Cardiac septum (tissue), 1 donor: ENCODE measurements around the gene DHDH. TPM values are rescaled to one million over a fixed set of nuclear protein-coding genes. Genes with fewer than 3 reads are reported as not detected.
A peak's percentile ranks its signal among the peaks of the same experiment; 100 is the strongest.

ENCODE experiments used
- DNase-seq: peaks from one replicate; pipeline ENCODE4 v3.0.0-alpha.2; 2020; ENCODE audit warnings: low spot score
- intact Hi-C: fragments of 100-400 bp; cut with DNase I; formaldehyde crosslinking; loops from one replicate; pipeline ENCODE4 v1.14.0; 2022
- total RNA-seq: library from RNA; stranded (reverse); fragmentation: NEBNext Ultra II Directional; extraction: Animal tissue kit (Norgen Biotek cat#: 25700); gene quantifications from one replicate; pipeline ENCODE4 v1.2.1, GENCODE V29; 2021
- donor health status: DM: no; HTN: no; CAD: no.

Gene DHDH
- total RNA-seq, 1 donor from 2014 or later = not detected

- DNase-seq = no peak
- intact Hi-C loops = no loop called here
Observed at GRCh38 chr19:48945415-48945814, 11.9 kb downstream of the DHDH start.

GRCh38 chr19:48945817-48946216, 12.3 kb downstream of the DHDH start:
- intact Hi-C loops = no loop called here
- DNase-seq = no peak

- DNase-seq = no peak
- intact Hi-C loops = no loop called here
Observed at GRCh38 chr19:48946463-48947257, 13.2 kb downstream of the DHDH start.

GRCh38 chr19:48947258-48947542, 13.7 kb downstream of the DHDH start:
- intact Hi-C loops = no loop called here
- DNase-seq = no peak

- intact Hi-C loops = loop anchor here (5.0 kb wide), 2 partner anchors 53 to 73 kb away; partner anchors contain the start of gene TULP2
- no peak for DNase-seq
Observed at GRCh38 chr19:48950159-48950558, 16.7 kb downstream of the DHDH start.

GRCh38 chr19:48950830-48951519, 17.5 kb downstream of the DHDH start:
- intact Hi-C loops = loop anchor here (5.0 kb wide), 2 partner anchors 54 to 74 kb away; partner anchors contain the start of gene TULP2
- DNase-seq = no peak

- DNase-seq = no peak
- intact Hi-C loops = loop anchor here (5.0 kb wide), 2 partner anchors 56 to 76 kb away; partner anchors contain the start of gene TULP2
Observed at GRCh38 chr19:48953141-48953540, 19.6 kb downstream of the DHDH start.

- intact Hi-C loops = loop anchor here (1.0 to 5.0 kb wide), 3 partner anchors 11 to 77 kb away; partner anchors contain the start of genes FTL and TULP2
- no peak for DNase-seq
Observed at GRCh38 chr19:48953990-48954594, 20.6 kb downstream of the DHDH start.

GRCh38 chr19:48954595-48955307, 21.3 kb downstream of the DHDH start, which contains the start of gene BAX:
Gene BAX, plus strand, starts transcription at chr19:48954875. Its CDS starts 54 bp downstream, at chr19:48954929.
- DNase-seq = peak; percentile 98
- intact Hi-C loops = loop anchor here (1.0 to 5.0 kb wide), 4 partner anchors 11 to 307 kb away; partner anchors contain the start of genes CA11, FTL and TULP2

GRCh38 chr19:48955308-48955958, 21.9 kb downstream of the DHDH start:
- intact Hi-C loops = loop anchor here (5.0 kb wide), 1 partner anchor 308 kb away; the partner anchor contains the start of gene CA11
- no peak for DNase-seq

GRCh38 chr19:48958006-48958405, 24.5 kb downstream of the DHDH start:
- no peak for DNase-seq
- intact Hi-C loops = loop anchor here (5.0 kb wide), 1 partner anchor 311 kb away; the partner anchor contains the start of gene CA11

- intact Hi-C loops = loop anchor here (5.0 kb wide), 1 partner anchor 312 kb away; the partner anchor contains the start of gene CA11
Observed at GRCh38 chr19:48959341-48960239, 26.1 kb downstream of the DHDH start.

GRCh38 chr19:48961051-48961649, 27.7 kb downstream of the DHDH start:
- no peak for DNase-seq
- intact Hi-C loops = no loop called here

More at GRCh38 chr19:48959341-48960239, 26.1 kb downstream of the DHDH start:
- DNase-seq = no peak

GRCh38 chr19:48961673-48962028, 28.2 kb downstream of the DHDH start:
- no peak for DNase-seq

GRCh38 chr19:48962029-48962848, 28.7 kb downstream of the DHDH start:
- intact Hi-C loops = no loop called here
- DNase-seq = peak; percentile 95

More at GRCh38 chr19:48961673-48962028, 28.2 kb downstream of the DHDH start:
- intact Hi-C loops = no loop called here

- no peak for DNase-seq
- intact Hi-C loops = no loop called here
Observed at GRCh38 chr19:48962849-48963165, 29.3 kb downstream of the DHDH start.
